Karpas-422 (cell line): ENCODE measurements around the gene TEDC1. TPM values are rescaled to one million over a fixed set of nuclear protein-coding genes. Genes with fewer than 3 reads are reported as not detected.

Experiments
- DNase-seq: peaks from one replicate; pipeline ENCODE4 v3.0.0-alpha.2; 2015
- H2AFZ ChIP-seq: fragments of 200-600 bp; sonication (generic); 2 replicates; pipeline ENCODE4 v1.6.1; 2014; ENCODE audit warnings: antibody characterized with exemption, low read length, mixed read lengths
- H3K27ac ChIP-seq: fragments of 200-600 bp; sonication (generic); 2 replicates; pipeline ENCODE4 v1.5.1; 2014; ENCODE audit warnings: mild to moderate bottlenecking, low read length, moderate library complexity
- H3K27me3 ChIP-seq: fragments of 200-600 bp; sonication (generic); 2 replicates; pipeline ENCODE4 v1.6.1; 2014; ENCODE audit warnings: low read length, mixed read lengths
- H3K36me3 ChIP-seq: fragments of 200-600 bp; sonication (generic); 2 replicates; pipeline ENCODE4 v1.6.1; 2014; ENCODE audit warnings: low read length, mixed read lengths; ENCODE audit not compliant: insufficient read depth
- H3K4me1 ChIP-seq: fragments of 200-600 bp; sonication (generic); 2 replicates; pipeline ENCODE4 v1.6.1; 2014; ENCODE audit warnings: mild to moderate bottlenecking, low read length, mixed read lengths
- H3K4me2 ChIP-seq: fragments of 200-600 bp; sonication (generic); 2 replicates; pipeline ENCODE4 v1.6.1; 2014; ENCODE audit warnings: low read length, low read depth, mild to moderate bottlenecking; ENCODE audit not compliant: poor library complexity, severe bottlenecking
- H3K4me3 ChIP-seq: fragments of 200-600 bp; sonication (generic); 2 replicates; pipeline ENCODE4 v1.5.1; 2014; ENCODE audit warnings: mild to moderate bottlenecking, antibody characterized with exemption, low read length, mixed read lengths
- H3K79me2 ChIP-seq: fragments of 200-600 bp; sonication (generic); 2 replicates; pipeline ENCODE4 v1.6.1; 2014; ENCODE audit warnings: mild to moderate bottlenecking, low read length, mixed read lengths
- H3K9ac ChIP-seq: fragments of 200-600 bp; sonication (generic); 2 replicates; pipeline ENCODE4 v1.6.0; 2014; ENCODE audit warnings: low read length
- H3K9me2 ChIP-seq: fragments of 200-600 bp; sonication (generic), shearing (Covaris generic); replicated peaks from 2 replicates; pipeline ENCODE4 v1.6.0; 2014; ENCODE audit warnings: mild to moderate bottlenecking, low read length, moderate library complexity; ENCODE audit not compliant: insufficient read depth
- H3K9me3 ChIP-seq: fragments of 300-700, 200-600 bp; sonication (generic); 2 replicates; pipeline ENCODE4 v1.6.1; 2014; ENCODE audit warnings: low read length, mixed read lengths
- H4K20me1 ChIP-seq: fragments of 200-600 bp; sonication (generic); 2 replicates; pipeline ENCODE4 v1.6.1; 2014; ENCODE audit warnings: mild to moderate bottlenecking, antibody characterized with exemption, low read length, low read depth; ENCODE audit not compliant: insufficient read depth
- total RNA-seq: library from RNA; depleted of rRNA; stranded (reverse); fragments of >200 nt; shearing (Covaris generic); gene quantifications from 2 replicates; pipeline ENCODE4 v1.2.3, GENCODE V29; 2014; ENCODE audit warnings: low replicate concordance

TEDC1 gene
- total RNA-seq, 1 experiment from 2014 or later = 9.8 TPM

GRCh38 chr14:105485739-105486162 lies 5.3 kb upstream of the TEDC1 start:
- peaks cover 11% of the 10 kb centered on the region; the same call in 1 of the 2 replicates for H4K20me1 ChIP-seq
- H3K9me3 ChIP-seq = no peaks in the 10 kb centered on the region
- H3K9ac ChIP-seq = peak overlapping the region; percentile 95
- H3K4me1 ChIP-seq = peaks cover 68% of the 10 kb centered on the region
- H3K27ac ChIP-seq = no peak overlapping the region
- H3K9me2 ChIP-seq = no peaks in the 10 kb centered on the region
- H3K79me2 ChIP-seq = peaks cover 3% of the 10 kb centered on the region; the same call in 1 of the 2 replicates
- H3K4me3 ChIP-seq = peak overlapping the region; percentile 94; the same call in 1 of the 2 replicates
- H2AFZ ChIP-seq = no peak overlapping the region
- H3K27me3 ChIP-seq = no peaks in the 10 kb centered on the region
- peak overlapping the region; percentile 98 for H3K4me2 ChIP-seq
- peak; percentile 85 for DNase-seq
- no peaks in the 10 kb centered on the region for H3K36me3 ChIP-seq

DNA sequence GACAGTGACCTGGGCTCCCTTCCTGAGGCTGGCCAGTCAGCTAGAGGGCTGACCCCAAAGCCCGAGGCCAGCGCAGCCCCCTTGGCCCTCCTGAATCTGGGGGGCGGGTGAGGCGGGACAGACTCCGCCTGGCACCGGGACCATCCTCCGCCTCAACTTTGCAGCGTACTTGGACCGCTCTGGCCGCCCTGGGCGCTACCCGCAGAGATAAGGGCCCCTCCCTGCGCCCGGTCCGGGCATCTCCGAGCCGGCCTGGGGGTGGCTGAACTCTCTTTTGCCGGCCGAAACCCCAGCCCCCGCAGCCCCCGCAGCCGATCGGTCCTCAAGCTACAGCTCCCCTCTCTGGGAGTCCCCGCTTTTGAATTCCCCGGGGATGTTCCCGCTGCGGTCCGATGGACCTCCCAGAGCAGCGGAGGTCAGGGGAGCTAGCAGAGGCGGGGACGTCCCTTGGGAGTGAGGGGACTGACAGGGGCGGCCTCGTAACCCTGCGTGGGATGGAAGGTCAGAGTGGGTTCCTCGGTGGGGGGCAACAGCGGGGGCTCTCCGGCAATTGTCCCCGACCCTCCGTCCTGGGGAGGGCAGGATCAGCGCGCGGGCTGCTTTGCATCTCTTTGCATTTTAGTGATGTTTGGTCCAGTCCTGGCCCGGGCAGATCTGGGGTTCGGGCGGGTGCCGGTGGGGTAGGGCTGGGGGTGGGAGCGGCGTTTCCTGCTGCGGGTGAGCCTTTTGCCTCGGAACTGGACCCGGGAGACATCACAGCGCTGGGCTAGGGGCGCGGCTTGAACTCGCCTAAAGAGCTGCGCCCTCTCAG lies 4.7 kb upstream of the TEDC1 start, which contains the start of gene CRIP1:
Gene CRIP1 (plus strand): TSS at position 724 of the 811 bp plus-strand sequence. CDS start 374 bp downstream, outside the sequence.
- Histone ChIP-seq H3K79me2 (peaks cover 3% of the 10 kb centered on the region; the same call in 1 of the 2 replicates), H3K27ac (peak within 1 kb of the TSS; percentile 44; the same call in 1 of the 2 replicates), H3K4me3 (peak within 1 kb of the TSS; percentile 94), H3K9me3 (no peaks in the 10 kb centered on the region), H3K4me1 (peaks cover 62% of the 10 kb centered on the region), H3K9ac (peak within 1 kb of the TSS; percentile 95), H3K27me3 (no peaks in the 10 kb centered on the region), H4K20me1 (peaks cover 11% of the 10 kb centered on the region; the same call in 1 of the 2 replicates), H3K36me3 (no peaks in the 10 kb centered on the region), H2AFZ (peak within 1 kb of the TSS; percentile 69), H3K9me2 (no peaks in the 10 kb centered on the region), H3K4me2 (peak within 1 kb of the TSS; percentile 98)
- DNase-seq = peak; percentile 65

- no peaks in the 10 kb centered on the region for H3K9me2 ChIP-seq
- H3K9me3 ChIP-seq = no peaks in the 10 kb centered on the region
- H3K9ac ChIP-seq = peak overlapping the region; percentile 95
- H3K4me2 ChIP-seq = peak overlapping the region; percentile 98
- peak; percentile 87 for DNase-seq
- no peaks in the 10 kb centered on the region for H3K27me3 ChIP-seq
- peaks cover 5% of the 10 kb centered on the region for H3K79me2 ChIP-seq
- no peaks in the 10 kb centered on the region for H3K36me3 ChIP-seq
- peaks cover 59% of the 10 kb centered on the region for H3K4me1 ChIP-seq
- H4K20me1 ChIP-seq = peaks cover 14% of the 10 kb centered on the region
- peak overlapping the region; percentile 69 for H2AFZ ChIP-seq
- H3K27ac ChIP-seq = peak overlapping the region; percentile 44; the same call in 1 of the 2 replicates
- H3K4me3 ChIP-seq = peak overlapping the region; percentile 94
Measured at GRCh38 chr14:105486974-105487448, 4.0 kb upstream of the TEDC1 start.

- Histone ChIP-seq H3K36me3 (no peaks in the 10 kb centered on the region), H3K4me1 (peaks cover 59% of the 10 kb centered on the region), H3K27me3 (no peaks in the 10 kb centered on the region), H2AFZ (peak overlapping the region; percentile 69), H3K9ac (peak overlapping the region; percentile 95), H3K27ac (peak overlapping the region; percentile 44; the same call in 1 of the 2 replicates), H3K9me3 (no peaks in the 10 kb centered on the region), H3K4me3 (peak overlapping the region; percentile 94), H3K79me2 (peaks cover 8% of the 10 kb centered on the region), H3K9me2 (no peaks in the 10 kb centered on the region), H4K20me1 (peaks cover 14% of the 10 kb centered on the region), H3K4me2 (peak overlapping the region; percentile 98)
- DNase-seq = peak; percentile 85
Measured at GRCh38 chr14:105487449-105487985, 3.5 kb upstream of the TEDC1 start.

DNA sequence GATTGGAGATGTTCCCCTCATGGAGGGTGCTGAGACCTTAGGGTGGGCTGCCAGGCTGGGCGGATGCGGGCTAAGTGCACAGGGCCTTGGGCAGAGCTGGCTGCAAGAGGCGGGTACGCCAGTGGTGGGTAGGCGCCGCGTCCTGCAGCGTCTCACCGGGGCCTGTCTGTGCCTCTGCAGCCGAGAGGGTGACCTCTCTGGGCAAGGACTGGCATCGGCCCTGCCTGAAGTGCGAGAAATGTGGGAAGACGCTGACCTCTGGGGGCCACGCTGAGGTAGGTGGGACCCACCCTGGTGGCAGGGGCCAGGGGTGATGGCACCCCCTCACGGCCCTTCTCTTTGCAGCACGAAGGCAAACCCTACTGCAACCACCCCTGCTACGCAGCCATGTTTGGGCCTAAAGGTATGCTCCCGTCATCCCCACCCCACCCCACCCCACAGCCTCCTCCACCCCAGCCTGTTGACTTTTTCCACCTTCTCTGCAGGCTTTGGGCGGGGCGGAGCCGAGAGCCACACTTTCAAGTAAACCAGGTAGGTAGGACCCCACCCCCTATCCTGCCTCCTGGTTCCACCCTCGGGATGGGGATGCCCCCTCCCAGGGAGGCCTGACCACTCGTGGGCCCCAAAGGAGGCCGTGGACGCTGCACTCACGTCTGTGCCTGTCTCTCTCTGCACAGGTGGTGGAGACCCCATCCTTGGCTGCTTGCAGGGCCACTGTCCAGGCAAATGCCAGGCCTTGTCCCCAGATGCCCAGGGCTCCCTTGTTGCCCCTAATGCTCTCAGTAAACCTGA lies 2.9 kb upstream of the TEDC1 start:
- H3K27me3 ChIP-seq = no peaks in the 10 kb centered on the region
- H3K27ac ChIP-seq = no peak overlapping the region
- peak overlapping the region; percentile 98 for H3K4me2 ChIP-seq
- H3K9ac ChIP-seq = peak overlapping the region; percentile 95
- peaks cover 8% of the 10 kb centered on the region for H3K79me2 ChIP-seq
- no peaks in the 10 kb centered on the region for H3K36me3 ChIP-seq
- DNase-seq = no peak
- peak overlapping the region; percentile 48; the same call in 1 of the 2 replicates for H2AFZ ChIP-seq
- H3K4me1 ChIP-seq = peaks cover 56% of the 10 kb centered on the region
- H4K20me1 ChIP-seq = peaks cover 18% of the 10 kb centered on the region
- peak overlapping the region; percentile 94 for H3K4me3 ChIP-seq
- H3K9me3 ChIP-seq = no peaks in the 10 kb centered on the region
- H3K9me2 ChIP-seq = no peaks in the 10 kb centered on the region

- Histone ChIP-seq H3K4me3 (peak overlapping the region; percentile 94), H3K27ac (peak overlapping the region; percentile 81), H4K20me1 (peaks cover 18% of the 10 kb centered on the region), H2AFZ (no peak overlapping the region), H3K4me1 (peaks cover 56% of the 10 kb centered on the region), H3K36me3 (no peaks in the 10 kb centered on the region), H3K4me2 (peak overlapping the region; percentile 98), H3K9me3 (no peaks in the 10 kb centered on the region), H3K9me2 (no peaks in the 10 kb centered on the region), H3K9ac (peak overlapping the region; percentile 95), H3K27me3 (no peaks in the 10 kb centered on the region), H3K79me2 (peaks cover 8% of the 10 kb centered on the region)
- DNase-seq = no peak
Measured at GRCh38 chr14:105488781-105489541, 2.1 kb upstream of the TEDC1 start.

- H3K9ac ChIP-seq = peak overlapping the region; percentile 95
Measured at GRCh38 chr14:105489542-105490266, 1.3 kb upstream of the TEDC1 start.

More at GRCh38 chr14:105489542-105490266, 1.3 kb upstream of the TEDC1 start:
- H3K79me2 ChIP-seq = peaks cover 8% of the 10 kb centered on the region
- peak overlapping the region; percentile 94 for H3K4me3 ChIP-seq
- no peaks in the 10 kb centered on the region for H3K9me2 ChIP-seq
- peak overlapping the region; percentile 81 for H3K27ac ChIP-seq
- no peaks in the 10 kb centered on the region for H3K9me3 ChIP-seq
- H3K4me2 ChIP-seq = peak overlapping the region; percentile 98
- no peaks in the 10 kb centered on the region for H3K36me3 ChIP-seq
- peaks cover 24% of the 10 kb centered on the region for H4K20me1 ChIP-seq
- H3K27me3 ChIP-seq = no peaks in the 10 kb centered on the region
- H3K4me1 ChIP-seq = peaks cover 56% of the 10 kb centered on the region
- peak overlapping the region; percentile 94 for H2AFZ ChIP-seq
- DNase-seq = peak; percentile 98
